Neural cell (in vitro differentiated cells): ENCODE results near the gene PHF24. TPM values are rescaled to one million over a fixed set of nuclear protein-coding genes. Genes with fewer than 3 reads are reported as not detected.

Experiments
- H2AFZ ChIP-seq: fragments of 200-600, 300-800 bp; sonication (generic), shearing (Covaris generic); 2 replicates; pipeline ENCODE4 v1.6.0; 2014; ENCODE audit warnings: low read depth, mild to moderate bottlenecking, antibody characterized with exemption, low read length, moderate library complexity
- H3F3A ChIP-seq: fragments of 200-600 bp; shearing (Covaris generic); 2 replicates; pipeline ENCODE4 v1.6.1; 2016; ENCODE audit warnings: mild to moderate bottlenecking, moderate library complexity, mixed read lengths, antibody characterized with exemption, low read length; ENCODE audit not compliant: insufficient read depth, poor library complexity, severe bottlenecking
- H3K27ac ChIP-seq: fragments of 200-600, 300-800 bp; sonication (generic), shearing (Covaris generic); 2 replicates; pipeline ENCODE4 v1.5.1; 2014; ENCODE audit warnings: mild to moderate bottlenecking, low read length, moderate library complexity
- H3K27me3 ChIP-seq: fragments of 300-800, 200-600 bp; sonication (generic), shearing (Covaris generic); 2 replicates; pipeline ENCODE4 v1.6.0; 2014; ENCODE audit warnings: mild to moderate bottlenecking, low read depth, low read length, moderate library complexity; ENCODE audit not compliant: insufficient read depth
- H3K36me3 ChIP-seq: fragments of 300-800, 200-600 bp; sonication (generic), shearing (Covaris generic); 2 replicates; pipeline ENCODE4 v1.5.1; 2014; ENCODE audit warnings: mild to moderate bottlenecking, antibody characterized with exemption, low read length, moderate library complexity; ENCODE audit not compliant: insufficient read depth
- H3K4me2 ChIP-seq: fragments of 300-800, 200-600 bp; sonication (generic), shearing (Covaris generic); 2 replicates; pipeline ENCODE4 v1.6.0; 2014; ENCODE audit warnings: mild to moderate bottlenecking, low read length
- H3K4me3 ChIP-seq: fragments of 300-800, 200-600 bp; sonication (generic), shearing (Covaris generic); 2 replicates; pipeline ENCODE4 v1.5.1; 2014; ENCODE audit warnings: mild to moderate bottlenecking, low read length, moderate library complexity
- H3K79me2 ChIP-seq: fragments of 200-600 bp; shearing (Covaris generic); replicated peaks from 2 replicates; pipeline ENCODE4 v1.6.0; 2014; ENCODE audit warnings: mild to moderate bottlenecking, low read length, moderate library complexity; ENCODE audit not compliant: insufficient read depth
- H3K9ac ChIP-seq: fragments of 300-800, 200-600 bp; sonication (generic), shearing (Covaris generic); 2 replicates; pipeline ENCODE4 v1.6.1; 2016; ENCODE audit warnings: mild to moderate bottlenecking, low read length, mixed read lengths
- H3K9me2 ChIP-seq: fragments of 200-600 bp; shearing (Covaris generic); 2 replicates; pipeline ENCODE4 v1.6.1; 2016; ENCODE audit warnings: mild to moderate bottlenecking, low read length, mixed read lengths; ENCODE audit not compliant: insufficient read depth
- H3K9me3 ChIP-seq: fragments of 200-600, 300-800 bp; sonication (generic), shearing (Covaris generic); 2 replicates; pipeline ENCODE4 v1.6.1; 2016; ENCODE audit warnings: mild to moderate bottlenecking, mixed run types, low read length, moderate library complexity, mixed read lengths
- H4K20me1 ChIP-seq: fragments of 200-600 bp; shearing (Covaris generic); 2 replicates; pipeline ENCODE4 v1.6.1; 2016; ENCODE audit warnings: mild to moderate bottlenecking, mixed run types; ENCODE audit not compliant: insufficient read depth
- CTCF ChIP-seq: fragments of 450-650 bp; IDR thresholded peaks from 2 replicates; pipeline ENCODE4 v1.5.1; 2014; ENCODE audit warnings: antibody characterized with exemption, mild to moderate bottlenecking, moderate library complexity; ENCODE audit not compliant: poor library complexity, severe bottlenecking
- EP300 ChIP-seq: fragments of 450-650 bp; conservative IDR thresholded peaks from 2 replicates; pipeline ENCODE4 v1.6.1; 2014; ENCODE audit warnings: antibody characterized with exemption, mild to moderate bottlenecking, moderate library complexity; ENCODE audit not compliant: poor library complexity, severe bottlenecking
- EZH2 ChIP-seq: fragments of 200-600, 300-800 bp; shearing (Covaris generic), sonication (generic); IDR thresholded peaks from 2 replicates; pipeline ENCODE4 v1.6.1; 2014; ENCODE audit warnings: antibody characterized with exemption, low read length, borderline replicate concordance, mild to moderate bottlenecking; ENCODE audit not compliant: insufficient read depth, poor library complexity, severe bottlenecking
- MXI1 ChIP-seq: fragments of 450-650 bp; conservative IDR thresholded peaks from 2 replicates; pipeline ENCODE4 v1.6.1; 2014; ENCODE audit warnings: antibody characterized with exemption, mild to moderate bottlenecking; ENCODE audit not compliant: poor library complexity, severe bottlenecking
- POLR2AphosphoS5 ChIP-seq: IDR thresholded peaks from 2 replicates; pipeline ENCODE4 v1.6.1; 2012
- RAD21 ChIP-seq: fragments of 450-650 bp; conservative IDR thresholded peaks from 2 replicates; pipeline ENCODE4 v1.6.1; 2014; ENCODE audit warnings: antibody characterized with exemption, mild to moderate bottlenecking, moderate library complexity
- REST ChIP-seq: IDR thresholded peaks from 2 replicates; pipeline ENCODE4 v1.6.1; 2012; ENCODE audit warnings: borderline replicate concordance
- SMC3 ChIP-seq: fragments of 450-650 bp; conservative IDR thresholded peaks from 2 replicates; pipeline ENCODE4 v1.6.1; 2014; ENCODE audit warnings: antibody characterized with exemption, mild to moderate bottlenecking, moderate library complexity; ENCODE audit not compliant: poor library complexity
- TAF1 ChIP-seq: IDR thresholded peaks from 2 replicates; pipeline ENCODE4 v1.6.1; 2012; ENCODE audit warnings: low read depth
- polyA plus RNA-seq: library from polyadenylated mRNA; depleted of rRNA; stranded (reverse); fragments of >200 nt; gene quantifications from 2 replicates; pipeline ENCODE4 v1.2.3, GENCODE V29; 2014

The PHF24 gene
- polyA plus RNA-seq, 1 donor from 2014 or later, result 2.4 TPM

- Histone ChIP-seq H3K27ac (no peak overlapping the region), H3K4me2 (no peak overlapping the region), H3F3A (no peaks in the 10 kb centered on the region), H2AFZ (no peak overlapping the region), H3K9me3 (no peaks in the 10 kb centered on the region), H4K20me1 (no peaks in the 10 kb centered on the region), H3K79me2 (no peaks in the 10 kb centered on the region), H3K36me3 (no peaks in the 10 kb centered on the region), H3K27me3 (no peaks in the 10 kb centered on the region), H3K9ac (no peak overlapping the region), H3K9me2 (no peaks in the 10 kb centered on the region), H3K4me3 (no peak overlapping the region)
- TF ChIP-seq MXI1 (no peak), POLR2AphosphoS5 (no peak), TAF1 (no peak), RAD21 (no peak), SMC3 (no peak), REST (no peak), CTCF (no peak), EP300 (no peak), EZH2 (no peak)
These were observed 71.8 kb downstream of the PHF24 start for GRCh38 chr9:35029852-35030251.

Other genes starting within 250 kb of the PHF24 start
- gene CCL21, start 248.1 kb upstream of the PHF24 start, polyA plus RNA-seq, result not detected in 2 replicates
- 90.2 and 99.1 TPM in 2 replicates for gene DNAJB5, start 31.5 kb downstream of the PHF24 start, polyA plus RNA-seq
- gene VCP, start 114.3 kb downstream of the PHF24 start, polyA plus RNA-seq, result 139 and 157 TPM in 2 replicates
- 56.0 and 70.8 TPM in 2 replicates for gene FANCG, start 121.7 kb downstream of the PHF24 start, polyA plus RNA-seq
- gene PIGO, start 138.3 kb downstream of the PHF24 start, polyA plus RNA-seq, result 7.9 and 8.5 TPM in 2 replicates
- gene STOML2, start 144.8 kb downstream of the PHF24 start, polyA plus RNA-seq, result 98.3 and 98.5 TPM in 2 replicates
- 28.9 and 34.1 TPM in 2 replicates for gene ATOSB, start 157.6 kb downstream of the PHF24 start, polyA plus RNA-seq
- gene UNC13B, start 203.7 kb downstream of the PHF24 start, polyA plus RNA-seq, result 37.2 and 42.6 TPM in 2 replicates